ENCODE measurements around the gene CLEC2B.

CLEC2B gene

GRCh38 chr12:9908350-9908749 is 39.2 kb upstream of the CLEC2B start:
- Histone ChIP-seq H3K4ac (ENCODE audit: low read depth, low read length) (no peak overlapping the region), H4K91ac (ENCODE audit: low read depth, low read length) (no peak overlapping the region), H3K9me3 (ENCODE audit: insufficient read depth, low read depth, low read length) (peaks cover 19% of the 10 kb centered on the region), H4K8ac (ENCODE audit: low read depth, low read length) (no peak overlapping the region), H3K9ac (ENCODE audit: low read length) (no peak overlapping the region), H2BK5ac (ENCODE audit: low read depth, low read length, poor library complexity) (no peak overlapping the region), H2BK12ac (ENCODE audit: low read length) (no peak overlapping the region), H3K4me1 (ENCODE audit: control insufficient read depth in 1 of 2, insufficient read depth in 2 of 2, low read length in 2 of 2) (no peaks in the 10 kb centered on the region), H2AFZ (ENCODE audit: insufficient read depth, low read length, poor library complexity) (no peak overlapping the region), H3K23ac (ENCODE audit: low read length) (no peak overlapping the region), H3K14ac (ENCODE audit: low read length) (no peak overlapping the region), H3K4me3 (ENCODE audit: low read depth, low read length) (no peak overlapping the region), H3K27me3 (ENCODE audit: insufficient read depth, low read length) (no peaks in the 10 kb centered on the region), H3K79me1 (ENCODE audit: low read length) (no peaks in the 10 kb centered on the region), H3K18ac (ENCODE audit: low read length) (no peak overlapping the region), H2BK120ac (ENCODE audit: insufficient read depth, low read length, poor library complexity) (no peak overlapping the region), H3K79me2 (ENCODE audit: control insufficient read depth, insufficient read depth, low read length, poor library complexity) (no peaks in the 10 kb centered on the region), H4K12ac (ENCODE audit: low read depth, low read length) (no peak overlapping the region), H3K27ac (ENCODE audit: low read depth, low read length) (no peak overlapping the region), H3K36me3 (ENCODE audit: control insufficient read depth in 1 of 2, insufficient read depth in 2 of 2, low read length in 2 of 2) (no peaks in the 10 kb centered on the region), H3K4me2 (ENCODE audit: low read length) (no peak overlapping the region), H2AK5ac (ENCODE audit: low read length) (no peak overlapping the region)
- no peak for DNase-seq
- no CpG with 5 or more reads among the region's 4 CpGs for WGBS (ENCODE audit: extremely low coverage, insufficient coverage, insufficient read length)

DNA sequence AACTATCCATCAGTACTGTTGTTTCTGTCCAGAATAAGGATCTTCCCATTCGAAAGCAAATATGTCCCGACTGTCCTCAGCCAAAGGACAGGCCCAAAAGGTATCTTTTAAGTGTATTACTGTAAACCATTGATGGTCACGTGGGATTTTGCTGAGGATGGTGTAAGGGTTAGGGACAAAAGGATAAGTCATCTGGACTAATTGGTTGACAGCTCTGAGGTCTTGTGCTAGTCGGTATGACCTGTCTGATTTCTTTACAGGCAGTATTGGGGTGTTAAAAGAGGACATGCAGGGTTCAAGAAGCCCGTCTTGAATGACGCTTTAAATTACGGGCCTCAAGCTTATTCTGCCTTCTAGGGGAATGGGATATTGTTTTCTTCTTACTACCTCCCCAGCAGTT is 38.6 kb upstream of the CLEC2B start:
- H4K91ac ChIP-seq (ENCODE audit: low read depth, low read length), result no peak overlapping the region
- no peak overlapping the region for H2AFZ ChIP-seq (ENCODE audit: insufficient read depth, low read length, poor library complexity)
- no peak overlapping the region for H2BK12ac ChIP-seq (ENCODE audit: low read length)
- no peak overlapping the region for H3K9ac ChIP-seq (ENCODE audit: low read length)
- no peaks in the 10 kb centered on the region for H3K27me3 ChIP-seq (ENCODE audit: insufficient read depth, low read length)
- H3K4ac ChIP-seq (ENCODE audit: low read depth, low read length), result no peak overlapping the region
- H3K18ac ChIP-seq (ENCODE audit: low read length), result no peak overlapping the region
- peaks cover 20% of the 10 kb centered on the region for H3K9me3 ChIP-seq (ENCODE audit: insufficient read depth, low read depth, low read length)
- H3K27ac ChIP-seq (ENCODE audit: low read depth, low read length), result no peak overlapping the region
- H3K14ac ChIP-seq (ENCODE audit: low read length), result no peak overlapping the region
- no peak overlapping the region for H4K8ac ChIP-seq (ENCODE audit: low read depth, low read length)
- no peak overlapping the region for H2BK5ac ChIP-seq (ENCODE audit: low read depth, low read length, poor library complexity)
- no peak overlapping the region for H2BK120ac ChIP-seq (ENCODE audit: insufficient read depth, low read length, poor library complexity)
- no peak overlapping the region for H3K23ac ChIP-seq (ENCODE audit: low read length)
- H3K36me3 ChIP-seq (ENCODE audit: control insufficient read depth in 1 of 2, insufficient read depth in 2 of 2, low read length in 2 of 2), result no peaks in the 10 kb centered on the region
- no peak overlapping the region for H4K12ac ChIP-seq (ENCODE audit: low read depth, low read length)
- no peaks in the 10 kb centered on the region for H3K79me2 ChIP-seq (ENCODE audit: control insufficient read depth, insufficient read depth, low read length, poor library complexity)
- H2AK5ac ChIP-seq (ENCODE audit: low read length), result no peak overlapping the region
- no peak overlapping the region for H3K4me2 ChIP-seq (ENCODE audit: low read length)
- no peaks in the 10 kb centered on the region for H3K4me1 ChIP-seq (ENCODE audit: control insufficient read depth in 1 of 2, insufficient read depth in 2 of 2, low read length in 2 of 2)
- no CpG with 5 or more reads among the region's 7 CpGs for WGBS (ENCODE audit: extremely low coverage, insufficient coverage, insufficient read length)
- DNase-seq, result no peak
- no peaks in the 10 kb centered on the region for H3K79me1 ChIP-seq (ENCODE audit: low read length)
- H3K4me3 ChIP-seq (ENCODE audit: low read depth, low read length), result no peak overlapping the region

DNA sequence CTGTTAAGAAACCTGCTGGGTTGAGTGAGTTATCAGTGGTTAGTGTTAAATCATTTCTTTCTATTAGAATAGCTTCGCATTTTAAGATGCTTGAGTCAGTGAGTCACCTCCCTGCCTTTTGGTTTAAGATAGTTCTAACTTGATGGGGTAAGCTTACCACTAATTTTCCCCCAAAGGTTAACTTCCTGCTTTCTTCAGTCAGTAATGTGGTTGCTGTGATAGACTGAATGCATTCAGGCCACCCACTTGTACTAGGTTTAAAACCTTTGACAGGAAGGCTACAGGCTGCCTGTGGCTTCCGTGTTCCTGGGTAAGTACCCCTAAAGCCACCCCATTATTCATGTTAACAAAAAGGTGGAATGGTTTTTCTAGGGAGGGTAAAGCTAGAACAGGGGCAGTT is 37.7 kb upstream of the CLEC2B start:
- no peak overlapping the region for H3K4me3 ChIP-seq (ENCODE audit: low read depth, low read length)
- H3K4me2 ChIP-seq (ENCODE audit: low read length), result no peak overlapping the region
- no peak overlapping the region for H4K12ac ChIP-seq (ENCODE audit: low read depth, low read length)
- no peak overlapping the region for H2BK120ac ChIP-seq (ENCODE audit: insufficient read depth, low read length, poor library complexity)
- H3K27ac ChIP-seq (ENCODE audit: low read depth, low read length), result no peak overlapping the region
- H3K23ac ChIP-seq (ENCODE audit: low read length), result no peak overlapping the region
- no peaks in the 10 kb centered on the region for H3K36me3 ChIP-seq (ENCODE audit: control insufficient read depth in 1 of 2, insufficient read depth in 2 of 2, low read length in 2 of 2)
- no peak overlapping the region for H2BK12ac ChIP-seq (ENCODE audit: low read length)
- H3K4ac ChIP-seq (ENCODE audit: low read depth, low read length), result no peak overlapping the region
- no CpG with 5 or more reads among the region's 2 CpGs for WGBS (ENCODE audit: extremely low coverage, insufficient coverage, insufficient read length)
- peaks cover 17% of the 10 kb centered on the region for H3K9me3 ChIP-seq (ENCODE audit: insufficient read depth, low read depth, low read length)
- H2AK5ac ChIP-seq (ENCODE audit: low read length), result no peak overlapping the region
- H3K4me1 ChIP-seq (ENCODE audit: control insufficient read depth in 1 of 2, insufficient read depth in 2 of 2, low read length in 2 of 2), result no peaks in the 10 kb centered on the region
- H4K8ac ChIP-seq (ENCODE audit: low read depth, low read length), result no peak overlapping the region
- no peak overlapping the region for H3K14ac ChIP-seq (ENCODE audit: low read length)
- H3K18ac ChIP-seq (ENCODE audit: low read length), result no peak overlapping the region
- no peaks in the 10 kb centered on the region for H3K27me3 ChIP-seq (ENCODE audit: insufficient read depth, low read length)
- no peak overlapping the region for H4K91ac ChIP-seq (ENCODE audit: low read depth, low read length)
- no peak overlapping the region for H3K9ac ChIP-seq (ENCODE audit: low read length)
- H2BK5ac ChIP-seq (ENCODE audit: low read depth, low read length, poor library complexity), result no peak overlapping the region
- H2AFZ ChIP-seq (ENCODE audit: insufficient read depth, low read length, poor library complexity), result no peak overlapping the region
- DNase-seq, result no peak
- H3K79me2 ChIP-seq (ENCODE audit: control insufficient read depth, insufficient read depth, low read length, poor library complexity), result no peaks in the 10 kb centered on the region
- no peaks in the 10 kb centered on the region for H3K79me1 ChIP-seq (ENCODE audit: low read length)

DNA sequence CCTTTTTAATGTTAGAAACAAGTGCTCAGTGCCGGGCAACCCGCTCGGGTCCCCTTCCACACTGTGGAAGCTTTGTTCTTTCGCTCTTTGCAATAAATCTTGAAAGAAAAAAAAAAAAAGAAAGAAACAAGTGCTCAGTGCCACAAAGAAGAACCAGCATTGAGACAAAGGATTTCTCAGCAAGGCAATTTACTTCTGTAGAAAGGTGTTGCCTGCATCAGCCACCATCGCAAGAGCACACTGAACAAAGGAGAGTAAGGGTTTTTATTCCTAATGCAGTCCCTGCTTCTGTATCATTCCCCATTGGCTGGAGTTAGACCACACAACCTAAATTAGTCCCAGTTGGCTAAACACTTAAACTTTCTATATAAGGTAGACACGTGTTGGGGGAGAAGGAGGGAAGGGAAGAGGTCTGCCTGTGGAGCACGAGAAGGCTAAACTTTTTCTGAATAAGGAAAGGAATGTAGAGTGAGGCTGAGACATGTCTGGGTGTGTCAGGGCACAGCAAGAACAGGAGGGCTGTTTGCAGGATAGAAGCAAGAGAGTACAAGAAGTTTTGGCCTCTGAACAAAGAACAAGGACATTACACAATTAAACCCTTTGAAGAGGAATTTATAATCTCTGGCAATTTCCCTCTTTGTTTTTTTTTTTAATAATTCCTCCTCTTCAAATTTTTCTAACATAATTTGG is 33.5 kb upstream of the CLEC2B start:
- Histone ChIP-seq H3K36me3 (ENCODE audit: control insufficient read depth in 1 of 2, insufficient read depth in 2 of 2, low read length in 2 of 2) (no peaks in the 10 kb centered on the region), H3K4me3 (ENCODE audit: low read depth, low read length) (no peak overlapping the region), H4K12ac (ENCODE audit: low read depth, low read length) (no peak overlapping the region), H3K9me3 (ENCODE audit: insufficient read depth, low read depth, low read length) (peaks cover 6% of the 10 kb centered on the region), H2AK5ac (ENCODE audit: low read length) (no peak overlapping the region), H3K4ac (ENCODE audit: low read depth, low read length) (no peak overlapping the region), H3K79me1 (ENCODE audit: low read length) (no peaks in the 10 kb centered on the region), H4K91ac (ENCODE audit: low read depth, low read length) (no peak overlapping the region), H2BK12ac (ENCODE audit: low read length) (no peak overlapping the region), H3K4me2 (ENCODE audit: low read length) (no peak overlapping the region), H3K4me1 (ENCODE audit: control insufficient read depth in 1 of 2, insufficient read depth in 2 of 2, low read length in 2 of 2) (no peaks in the 10 kb centered on the region), H4K8ac (ENCODE audit: low read depth, low read length) (no peak overlapping the region), H3K79me2 (ENCODE audit: control insufficient read depth, insufficient read depth, low read length, poor library complexity) (no peaks in the 10 kb centered on the region), H2AFZ (ENCODE audit: insufficient read depth, low read length, poor library complexity) (no peak overlapping the region), H3K18ac (ENCODE audit: low read length) (no peak overlapping the region), H2BK120ac (ENCODE audit: insufficient read depth, low read length, poor library complexity) (no peak overlapping the region), H3K9ac (ENCODE audit: low read length) (no peak overlapping the region), H3K27me3 (ENCODE audit: insufficient read depth, low read length) (no peaks in the 10 kb centered on the region), H3K14ac (ENCODE audit: low read length) (no peak overlapping the region), H3K27ac (ENCODE audit: low read depth, low read length) (no peak overlapping the region), H3K23ac (ENCODE audit: low read length) (no peak overlapping the region), H2BK5ac (ENCODE audit: low read depth, low read length, poor library complexity) (no peak overlapping the region)
- no peak for DNase-seq
- WGBS (ENCODE audit: extremely low coverage, insufficient coverage, insufficient read length), result no CpG with 5 or more reads among the region's 7 CpGs

All from trophoblast cell (in vitro differentiated cells and primary cell).